Osteoblast (primary cell): ENCODE results near the gene ABI3BP. TPM values are rescaled to one million over a fixed set of nuclear protein-coding genes. Genes with fewer than 3 reads are reported as not detected.
A peak's percentile ranks its signal among the peaks of the same experiment; 100 is the strongest.

Experiments
- DNase-seq: peaks from one replicate; pipeline ENCODE4 v3.0.0; 2011; ENCODE audit warnings: low spot score, mixed read lengths; ENCODE audit not compliant: insufficient read length; ENCODE audit errors: missing footprints
- H2AFZ ChIP-seq: 2 replicates; pipeline ENCODE4 v1.6.0; 2011; ENCODE audit warnings: mild to moderate bottlenecking, low read length
- H3K27ac ChIP-seq: 2 replicates; pipeline ENCODE4 v1.5.1; 2011; ENCODE audit warnings: mild to moderate bottlenecking, low read depth, low read length, moderate library complexity
- H3K27me3 ChIP-seq: 2 replicates; pipeline ENCODE4 v1.6.0; 2012; ENCODE audit warnings: mild to moderate bottlenecking, control low read depth, inconsistent platforms, low read length, moderate library complexity; ENCODE audit not compliant: insufficient read depth
- H3K36me3 ChIP-seq: 2 replicates; pipeline ENCODE4 v1.5.1; 2011; ENCODE audit warnings: mild to moderate bottlenecking, low read length, control low read depth, moderate library complexity; ENCODE audit not compliant: insufficient read depth
- H3K4me1 ChIP-seq: 2 replicates; pipeline ENCODE4 v1.5.1; 2011; ENCODE audit warnings: mild to moderate bottlenecking, low read length, control low read depth, moderate library complexity; ENCODE audit not compliant: insufficient read depth
- H3K4me2 ChIP-seq: 2 replicates; pipeline ENCODE4 v1.6.0; 2011; ENCODE audit warnings: mild to moderate bottlenecking, low read length; ENCODE audit not compliant: insufficient read depth
- H3K4me3 ChIP-seq: fragments of 200-600 bp; sonication (generic); 3 replicates; pipeline ENCODE4 v1.5.1; 2012; ENCODE audit warnings: mild to moderate bottlenecking, low read length, inconsistent platforms; ENCODE audit not compliant: insufficient read depth
- H3K79me2 ChIP-seq: 2 replicates; pipeline ENCODE4 v1.6.0; 2012; ENCODE audit warnings: mild to moderate bottlenecking, low read length, control low read depth, inconsistent platforms; ENCODE audit not compliant: insufficient read depth
- H3K9me3 ChIP-seq: 2 replicates; pipeline ENCODE4 v1.5.1; 2011; ENCODE audit warnings: low read depth, low read length, control low read depth
- H4K20me1 ChIP-seq: 2 replicates; pipeline ENCODE4 v1.6.0; 2012; ENCODE audit warnings: mild to moderate bottlenecking, low read length, control low read depth; ENCODE audit not compliant: insufficient read depth
- total RNA-seq: library from RNA; depleted of rRNA; stranded (reverse); fragments of >200 nt; gene quantifications from 2 replicates; pipeline ENCODE4 v1.2.3, GENCODE V29; 2012
- TF ChIP-seq, protein P1 (sequence below): IDR thresholded peaks from 2 replicates; pipeline ENCODE4 v1.5.1; 2011; ENCODE audit warnings: mild to moderate bottlenecking, low read depth, low read length, moderate library complexity; ENCODE audit errors: extremely low read depth

Gene ABI3BP
- total RNA-seq, 1 donor: 130 TPM

- no peaks in the 10 kb centered on the region for H4K20me1 ChIP-seq
- H3K4me3 ChIP-seq: no peak overlapping the region
- H3K36me3 ChIP-seq: peaks cover 11% of the 10 kb centered on the region
- no peak for DNase-seq
- H3K27me3 ChIP-seq: no peaks in the 10 kb centered on the region
- H3K79me2 ChIP-seq: peaks cover 18% of the 10 kb centered on the region
- H2AFZ ChIP-seq: no peak overlapping the region
- TF ChIP-seq, protein P1, sequence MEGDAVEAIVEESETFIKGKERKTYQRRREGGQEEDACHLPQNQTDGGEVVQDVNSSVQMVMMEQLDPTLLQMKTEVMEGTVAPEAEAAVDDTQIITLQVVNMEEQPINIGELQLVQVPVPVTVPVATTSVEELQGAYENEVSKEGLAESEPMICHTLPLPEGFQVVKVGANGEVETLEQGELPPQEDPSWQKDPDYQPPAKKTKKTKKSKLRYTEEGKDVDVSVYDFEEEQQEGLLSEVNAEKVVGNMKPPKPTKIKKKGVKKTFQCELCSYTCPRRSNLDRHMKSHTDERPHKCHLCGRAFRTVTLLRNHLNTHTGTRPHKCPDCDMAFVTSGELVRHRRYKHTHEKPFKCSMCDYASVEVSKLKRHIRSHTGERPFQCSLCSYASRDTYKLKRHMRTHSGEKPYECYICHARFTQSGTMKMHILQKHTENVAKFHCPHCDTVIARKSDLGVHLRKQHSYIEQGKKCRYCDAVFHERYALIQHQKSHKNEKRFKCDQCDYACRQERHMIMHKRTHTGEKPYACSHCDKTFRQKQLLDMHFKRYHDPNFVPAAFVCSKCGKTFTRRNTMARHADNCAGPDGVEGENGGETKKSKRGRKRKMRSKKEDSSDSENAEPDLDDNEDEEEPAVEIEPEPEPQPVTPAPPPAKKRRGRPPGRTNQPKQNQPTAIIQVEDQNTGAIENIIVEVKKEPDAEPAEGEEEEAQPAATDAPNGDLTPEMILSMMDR: no peak
- peaks cover 50% of the 10 kb centered on the region for H3K4me1 ChIP-seq
- no peaks in the 10 kb centered on the region for H3K9me3 ChIP-seq
- H3K27ac ChIP-seq: peak overlapping the region; percentile 11
- H3K4me2 ChIP-seq: peak overlapping the region; percentile 28
Measured at GRCh38 chr3:100902572-100902971, 90.6 kb downstream of the ABI3BP start.

- H3K36me3 ChIP-seq: peaks cover 11% of the 10 kb centered on the region
- peak; percentile 49 for DNase-seq
- no peak overlapping the region for H3K4me3 ChIP-seq
- H3K27me3 ChIP-seq: no peaks in the 10 kb centered on the region
- no peaks in the 10 kb centered on the region for H4K20me1 ChIP-seq
- H3K79me2 ChIP-seq: peaks cover 9% of the 10 kb centered on the region
- TF ChIP-seq, protein P1: no peak
- peaks cover 50% of the 10 kb centered on the region for H3K4me1 ChIP-seq
- peak overlapping the region; percentile 39 for H3K4me2 ChIP-seq
- no peaks in the 10 kb centered on the region for H3K9me3 ChIP-seq
- H3K27ac ChIP-seq: peak overlapping the region; percentile 76
- H2AFZ ChIP-seq: peak overlapping the region; percentile 3
Measured at GRCh38 chr3:100900671-100901335, 92.4 kb downstream of the ABI3BP start.

GRCh38 chr3:100899440-100900091 is 93.7 kb downstream of the ABI3BP start:
- Histone ChIP-seq H3K4me2 (peak overlapping the region; percentile 42), H3K4me1 (peaks cover 50% of the 10 kb centered on the region), H3K4me3 (no peak overlapping the region), H4K20me1 (no peaks in the 10 kb centered on the region), H3K9me3 (no peaks in the 10 kb centered on the region), H2AFZ (no peak overlapping the region), H3K27ac (peak overlapping the region; percentile 76), H3K36me3 (peaks cover 11% of the 10 kb centered on the region), H3K27me3 (no peaks in the 10 kb centered on the region), H3K79me2 (peaks cover 9% of the 10 kb centered on the region)
- TF ChIP-seq, protein P1: no peak
- DNase-seq: peak; percentile 44

DNA sequence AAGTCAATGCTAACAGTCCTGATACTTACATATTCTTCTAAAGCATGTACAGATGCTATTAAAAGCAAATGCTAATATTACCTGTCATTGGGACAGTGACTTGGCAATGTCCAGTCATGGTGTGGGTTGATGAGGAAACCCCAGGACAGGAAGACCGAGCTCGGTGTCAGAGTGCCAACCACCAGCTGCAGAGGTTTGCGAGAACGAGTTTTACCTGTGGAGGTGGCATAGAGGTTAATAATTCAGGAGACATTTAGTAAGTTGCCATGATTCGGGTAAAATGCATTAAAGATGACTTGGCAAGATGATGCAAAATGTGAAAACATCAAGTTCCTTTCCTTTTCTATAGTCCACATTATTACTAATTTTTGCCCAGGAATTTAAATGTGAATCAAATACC is 94.5 kb downstream of the ABI3BP start:
- Histone ChIP-seq H3K4me1 (peaks cover 48% of the 10 kb centered on the region), H3K4me2 (no peak overlapping the region), H3K27ac (peak overlapping the region; percentile 76), H3K36me3 (peaks cover 15% of the 10 kb centered on the region), H4K20me1 (no peaks in the 10 kb centered on the region), H3K4me3 (no peak overlapping the region), H3K27me3 (no peaks in the 10 kb centered on the region), H3K9me3 (no peaks in the 10 kb centered on the region), H3K79me2 (peaks cover 9% of the 10 kb centered on the region), H2AFZ (no peak overlapping the region)
- no peak for DNase-seq
- TF ChIP-seq, protein P1: no peak
